Activated gamma-delta T cell treated with Interleukin-2 at 50 U/mL for 16 hours (primary cell): Measurements from ENCODE around the gene TIGAR.

Source experiments
- DNase-seq: peaks from one replicate; pipeline ENCODE4 v3.0.0-alpha.2; 2020

The TIGAR gene

GRCh38 chr12:4308334-4308950 lies 12.6 kb upstream of the TIGAR start:
- no peak for DNase-seq

GRCh38 chr12:4311776-4312175 lies 9.2 kb upstream of the TIGAR start:
- DNase-seq: no peak

DNA sequence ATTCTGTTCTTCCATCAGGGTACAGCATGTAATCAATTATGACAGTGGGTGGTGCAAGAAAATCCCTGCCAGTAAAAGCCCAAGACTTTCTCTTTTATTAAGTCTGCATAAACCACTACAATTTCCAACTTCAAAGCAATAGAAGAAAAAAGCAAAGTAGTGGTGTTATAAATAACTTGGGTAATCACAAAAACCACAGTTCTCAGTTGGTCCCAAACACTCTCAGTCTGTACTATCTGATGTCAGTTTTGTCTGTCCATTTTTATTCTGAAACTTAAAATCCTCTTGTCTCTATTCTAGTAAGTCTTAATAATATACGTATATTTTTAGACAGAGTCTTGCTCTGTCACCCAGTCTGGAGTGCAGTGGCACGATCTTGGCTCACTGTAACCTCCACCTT lies 8.8 kb upstream of the TIGAR start:
- DNase-seq: no peak

DNA sequence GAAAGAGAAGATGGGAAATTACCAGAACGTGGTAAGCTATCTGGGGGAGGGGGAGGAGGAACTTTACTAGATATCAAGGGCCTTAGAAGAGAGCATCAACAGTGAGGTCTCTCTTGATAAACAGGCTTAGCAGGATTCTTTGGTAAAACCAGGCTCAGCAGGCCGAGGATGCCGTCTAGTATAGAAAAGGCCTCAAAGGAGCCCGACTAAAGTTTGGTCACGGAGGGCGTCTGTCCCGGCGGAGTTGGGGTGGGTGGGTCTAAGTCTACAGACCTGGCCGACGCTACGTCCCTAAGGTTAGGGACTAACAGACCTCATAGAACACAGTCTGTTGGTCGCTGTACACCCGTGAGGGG lies 538 bp upstream of the TIGAR start:
- DNase-seq: no peak

DNA sequence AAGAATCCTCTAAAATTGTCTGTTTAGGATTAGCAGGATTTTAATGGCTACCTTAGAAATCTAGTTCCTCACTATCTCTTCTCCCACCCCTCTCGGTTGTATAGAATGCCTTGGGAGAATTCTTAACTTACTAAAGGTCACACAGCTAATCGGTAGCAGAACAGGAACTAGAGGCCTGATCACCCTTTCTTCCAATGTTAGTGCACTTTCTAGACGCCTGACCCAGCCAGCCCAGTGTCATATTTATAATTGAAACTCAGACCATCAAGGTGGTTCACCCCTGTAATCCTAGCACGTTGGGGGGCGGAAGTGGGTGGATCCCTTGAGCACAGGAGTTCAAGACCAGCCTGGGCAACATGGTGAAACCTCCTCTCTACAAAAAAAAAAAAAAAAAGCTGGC lies 1.7 kb downstream of the TIGAR start:
- no peak for DNase-seq

- DNase-seq: no peak
Observed at GRCh38 chr12:4323396-4323795, 2.4 kb downstream of the TIGAR start.

DNA sequence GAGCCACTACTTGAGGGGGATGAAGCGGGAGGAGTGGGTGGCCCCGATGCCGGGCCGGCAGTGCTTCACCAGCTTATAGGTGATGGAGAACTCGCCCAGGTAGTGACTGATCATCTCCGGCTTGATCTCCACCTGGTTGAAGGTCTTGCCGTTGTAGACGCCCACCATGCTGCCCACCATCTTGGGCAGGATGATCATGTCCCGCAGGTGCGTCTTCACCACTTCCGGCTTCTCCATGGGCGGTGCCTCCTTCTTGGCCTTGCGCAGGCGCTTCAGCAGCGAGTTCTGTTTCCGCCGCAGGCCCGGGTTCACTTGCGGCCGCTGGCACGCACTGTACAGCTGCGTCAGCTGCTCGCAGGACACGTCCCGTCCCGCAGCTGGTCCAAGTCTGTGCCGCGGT lies 3.4 kb downstream of the TIGAR start:
- no peak for DNase-seq

- no peak for DNase-seq
Observed at GRCh38 chr12:4325966-4326365, 5.0 kb downstream of the TIGAR start.

- DNase-seq: no peak
Observed at GRCh38 chr12:4327293-4327692, 6.3 kb downstream of the TIGAR start.

DNA sequence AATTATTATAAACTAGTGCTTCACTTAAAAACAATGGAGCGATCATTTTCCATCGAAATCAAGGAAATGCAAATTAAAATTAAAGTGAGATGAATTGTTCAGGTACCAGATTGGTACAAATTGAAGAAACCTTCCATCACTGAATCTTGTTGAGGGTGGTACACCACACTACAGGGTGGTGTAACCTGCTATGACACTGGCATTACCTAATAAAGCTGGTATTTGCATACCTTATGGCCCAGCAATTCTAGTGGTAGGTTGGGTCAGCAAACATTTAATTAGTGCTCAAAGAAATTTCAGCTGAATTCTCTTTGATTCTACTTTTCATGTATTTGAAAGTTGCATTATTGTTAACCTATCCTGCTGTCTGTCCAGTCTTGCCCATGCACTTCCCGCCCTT lies 9.2 kb downstream of the TIGAR start:
- no peak for DNase-seq

DNA sequence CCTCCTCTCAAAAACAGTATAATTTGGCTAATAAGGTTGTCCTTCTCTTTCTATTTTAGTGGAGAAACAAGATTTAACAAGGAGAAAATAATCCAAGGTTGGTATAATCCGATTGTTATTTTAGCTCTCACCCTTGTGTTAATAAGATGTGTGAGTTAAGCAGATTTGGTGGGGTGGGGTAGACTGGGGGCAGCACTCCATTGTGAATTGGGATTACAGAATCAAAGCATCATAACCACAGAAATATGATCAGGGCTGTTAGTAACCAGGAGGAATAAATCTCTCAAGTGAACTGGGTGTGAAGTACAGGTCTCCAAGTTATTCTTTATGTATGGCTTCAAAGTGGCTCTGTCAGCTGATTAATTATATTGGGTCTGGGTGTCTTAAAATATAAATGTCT lies 10.2 kb downstream of the TIGAR start:
- DNase-seq: no peak

GRCh38 chr12:4331842-4332241 lies 10.8 kb downstream of the TIGAR start:
- DNase-seq: no peak

GRCh38 chr12:4346931-4347330 lies 25.9 kb downstream of the TIGAR start:
- DNase-seq: no peak

DNA sequence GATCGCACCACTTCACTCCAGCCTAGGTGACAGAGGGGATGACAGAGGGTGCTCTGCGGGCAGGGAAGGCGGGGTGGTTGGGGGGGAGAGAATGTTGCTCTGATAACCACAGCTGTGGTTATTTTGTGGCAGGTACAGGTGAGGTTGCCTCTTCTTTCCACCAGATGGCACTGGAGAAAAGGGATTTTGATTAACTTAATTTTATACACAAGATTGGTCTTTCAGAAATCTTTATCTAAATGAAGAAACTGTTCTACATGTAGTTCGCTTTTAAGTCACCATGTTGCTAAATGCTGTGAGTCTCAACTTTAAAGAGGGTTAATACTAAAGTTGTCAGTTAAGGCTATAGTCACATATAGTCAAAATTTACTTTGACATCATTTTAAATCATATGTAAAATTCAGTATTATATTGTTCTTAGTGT lies 32.8 kb downstream of the TIGAR start:
- DNase-seq: peak; percentile 51

- no peak for DNase-seq
Observed at GRCh38 chr12:4355156-4356040, 34.4 kb downstream of the TIGAR start.

GRCh38 chr12:4356041-4356327 lies 35.0 kb downstream of the TIGAR start:
- peak; percentile 39 for DNase-seq

- DNase-seq: no peak
Observed at GRCh38 chr12:4366090-4366489, 45.1 kb downstream of the TIGAR start.

DNA sequence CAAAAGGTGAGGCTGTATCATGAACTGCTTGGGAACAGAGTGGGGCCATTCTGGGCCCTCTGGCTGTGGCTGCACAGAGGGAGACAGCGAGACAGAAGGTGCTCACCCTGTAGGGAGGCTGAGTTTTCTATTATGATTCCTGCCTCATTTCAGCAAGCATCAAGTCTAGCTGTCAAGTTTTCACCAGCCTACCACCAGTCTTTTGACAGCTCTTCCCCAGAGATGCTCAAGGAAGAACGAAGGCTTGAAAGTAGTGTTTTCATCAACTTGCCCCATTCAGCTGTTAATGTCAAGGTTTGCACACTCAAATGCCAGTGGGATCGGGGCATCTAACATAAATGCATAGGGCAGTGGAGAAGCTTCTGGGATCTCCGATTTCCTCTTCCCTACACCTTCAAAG lies 48.5 kb downstream of the TIGAR start:
- no peak for DNase-seq

- no peak for DNase-seq
Observed at GRCh38 chr12:4370265-4370664, 49.3 kb downstream of the TIGAR start.

GRCh38 chr12:4372653-4373052 lies 51.6 kb downstream of the TIGAR start:
- DNase-seq: no peak

DNA sequence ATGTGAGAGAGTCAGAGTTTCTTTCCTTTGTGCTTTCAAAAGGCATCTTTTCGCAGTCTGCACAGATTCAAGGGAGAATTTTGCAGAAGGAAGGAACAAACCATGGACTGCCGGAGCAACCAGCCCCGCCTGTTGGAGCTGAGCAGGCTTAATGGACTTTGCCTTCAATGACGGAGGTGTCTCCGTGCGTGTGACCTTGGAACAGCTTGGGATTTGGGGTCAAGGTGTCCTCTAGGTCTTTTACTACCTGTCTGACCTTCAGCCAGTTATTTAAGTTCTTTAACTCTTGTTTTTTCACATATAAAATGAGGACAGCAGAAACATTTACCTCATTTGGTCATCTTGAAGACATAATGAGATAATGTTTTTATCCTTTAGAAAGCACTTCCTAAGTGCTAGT lies 54.4 kb downstream of the TIGAR start:
- DNase-seq: no peak

- DNase-seq: no peak
Observed at GRCh38 chr12:4378772-4379171, 57.8 kb downstream of the TIGAR start.

DNA sequence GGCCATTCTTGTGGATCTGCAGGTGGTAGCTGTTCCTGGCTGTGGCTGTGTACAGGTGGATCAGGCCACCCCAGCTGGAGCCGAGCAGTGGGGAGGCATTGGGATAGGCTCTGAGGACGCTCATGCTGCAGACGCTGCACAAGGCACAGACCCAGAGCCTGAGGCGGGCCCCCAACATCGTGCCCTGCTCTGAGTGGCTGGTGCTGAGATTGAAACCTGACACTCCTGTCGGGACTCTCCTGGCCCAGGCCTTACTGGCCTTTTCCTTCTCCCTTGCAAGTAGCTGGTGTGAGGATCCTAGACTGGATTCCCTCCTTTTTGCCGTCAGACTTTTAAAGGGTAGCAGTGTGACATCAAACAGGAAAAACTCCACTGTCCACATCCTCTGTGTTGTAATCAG lies 58.4 kb downstream of the TIGAR start, which contains the start of gene FGF23:
Gene FGF23, minus strand, starts transcription at position 308 of the 400 bp plus-strand sequence. Its CDS starts 130 bp downstream, at position 178.
- DNase-seq: no peak

GRCh38 chr12:4380332-4380731 lies 59.3 kb downstream of the TIGAR start:
- no peak for DNase-seq
